Measurements from ENCODE around the gene MLPH.
A peak's percentile ranks its signal among the peaks of the same experiment; 100 is the strongest.

The MLPH gene

GRCh38 chr2:237512774-237513466 lies 25.9 kb downstream of the MLPH start:
- peak; percentile 44 to 91 for DNase-seq (ENCODE audit: low read depth in 1 of 2, low spot score in 1 of 2)
- in situ Hi-C loops (cut with HindIII; ENCODE audit: low pct_unique_long_range_greater_than_20kb, low sequenced_read_pairs): no loop called here
- no peak for TF ChIP-seq JUND (IDR thresholded peaks at IDR 0.05; ENCODE audit: low read depth)

GRCh38 chr2:237513693-237514092 lies 26.6 kb downstream of the MLPH start:
- no peak for DNase-seq (ENCODE audit: low read depth in 1 of 2, low spot score in 1 of 2)
- no peak for TF ChIP-seq JUND (IDR thresholded peaks at IDR 0.05; ENCODE audit: low read depth)
- in situ Hi-C loops (cut with HindIII; ENCODE audit: low pct_unique_long_range_greater_than_20kb, low sequenced_read_pairs): no loop called here

GRCh38 chr2:237514474-237515130 lies 27.6 kb downstream of the MLPH start:
- DNase-seq (ENCODE audit: low read depth in 1 of 2, low spot score in 1 of 2): no peak
- in situ Hi-C loops (cut with HindIII; ENCODE audit: low pct_unique_long_range_greater_than_20kb, low sequenced_read_pairs): no loop called here
- no peak for TF ChIP-seq JUND (IDR thresholded peaks at IDR 0.05; ENCODE audit: low read depth)

- DNase-seq (ENCODE audit: low read depth in 1 of 2, low spot score in 1 of 2): no peak
- TF ChIP-seq JUND (IDR thresholded peaks at IDR 0.05; ENCODE audit: low read depth): no peak
- in situ Hi-C loops (cut with HindIII; ENCODE audit: low pct_unique_long_range_greater_than_20kb, low sequenced_read_pairs): no loop called here
Measured at GRCh38 chr2:237515166-237515565, 28.1 kb downstream of the MLPH start.

GRCh38 chr2:237515621-237516275 lies 28.7 kb downstream of the MLPH start:
- TF ChIP-seq JUND (IDR thresholded peaks at IDR 0.05; ENCODE audit: low read depth): no peak
- in situ Hi-C loops (cut with HindIII; ENCODE audit: low pct_unique_long_range_greater_than_20kb, low sequenced_read_pairs): no loop called here
- DNase-seq (ENCODE audit: low read depth in 1 of 2, low spot score in 1 of 2): no peak

- TF ChIP-seq JUND (IDR thresholded peaks at IDR 0.05; ENCODE audit: low read depth): no peak
- in situ Hi-C loops (cut with HindIII; ENCODE audit: low pct_unique_long_range_greater_than_20kb, low sequenced_read_pairs): no loop called here
- no peak for DNase-seq (ENCODE audit: low read depth in 1 of 2, low spot score in 1 of 2)
Measured at GRCh38 chr2:237517163-237517562, 30.1 kb downstream of the MLPH start.

- no peak for DNase-seq (ENCODE audit: low read depth in 1 of 2, low spot score in 1 of 2)
- in situ Hi-C loops (cut with HindIII; ENCODE audit: low pct_unique_long_range_greater_than_20kb, low sequenced_read_pairs): no loop called here
- no peak for TF ChIP-seq JUND (IDR thresholded peaks at IDR 0.05; ENCODE audit: low read depth)
Measured at GRCh38 chr2:237517990-237518389, 30.9 kb downstream of the MLPH start.

GRCh38 chr2:237519506-237520245 lies 32.6 kb downstream of the MLPH start:
- no peak for TF ChIP-seq JUND (IDR thresholded peaks at IDR 0.05; ENCODE audit: low read depth)
- DNase-seq (ENCODE audit: low read depth in 1 of 2, low spot score in 1 of 2): no peak
- in situ Hi-C loops (cut with HindIII; ENCODE audit: low pct_unique_long_range_greater_than_20kb, low sequenced_read_pairs): no loop called here

- no peak for DNase-seq (ENCODE audit: low read depth in 1 of 2, low spot score in 1 of 2)
- in situ Hi-C loops (cut with HindIII; ENCODE audit: low pct_unique_long_range_greater_than_20kb, low sequenced_read_pairs): no loop called here
Measured at GRCh38 chr2:237520290-237520689, 33.2 kb downstream of the MLPH start.

GRCh38 chr2:237524631-237525030 lies 37.6 kb downstream of the MLPH start:
- no peak for TF ChIP-seq JUND (IDR thresholded peaks at IDR 0.05; ENCODE audit: low read depth)

More at GRCh38 chr2:237520290-237520689, 33.2 kb downstream of the MLPH start:
- no peak for TF ChIP-seq JUND (IDR thresholded peaks at IDR 0.05; ENCODE audit: low read depth)

GRCh38 chr2:237525559-237526157 lies 38.6 kb downstream of the MLPH start:
- TF ChIP-seq JUND (IDR thresholded peaks at IDR 0.05; ENCODE audit: low read depth): no peak
- in situ Hi-C loops (cut with HindIII; ENCODE audit: low pct_unique_long_range_greater_than_20kb, low sequenced_read_pairs): no loop called here
- no peak for DNase-seq (ENCODE audit: low read depth in 1 of 2, low spot score in 1 of 2)

More at GRCh38 chr2:237524631-237525030, 37.6 kb downstream of the MLPH start:
- no peak for DNase-seq (ENCODE audit: low read depth in 1 of 2, low spot score in 1 of 2)
- in situ Hi-C loops (cut with HindIII; ENCODE audit: low pct_unique_long_range_greater_than_20kb, low sequenced_read_pairs): no loop called here

GRCh38 chr2:237527233-237527632 lies 40.2 kb downstream of the MLPH start:
- in situ Hi-C loops (cut with HindIII; ENCODE audit: low pct_unique_long_range_greater_than_20kb, low sequenced_read_pairs): no loop called here
- DNase-seq (ENCODE audit: low read depth in 1 of 2, low spot score in 1 of 2): no peak
- no peak for TF ChIP-seq JUND (IDR thresholded peaks at IDR 0.05; ENCODE audit: low read depth)
